Measurements from ENCODE around the gene MRPL52.
"Not testable (repeated sequence)": the region's sequence is repeated elsewhere in the genome, so short reads cannot be mapped to it uniquely, and the experiment has no call there.

The MRPL52 gene

GRCh38 chr14:22792158-22792557 is 37.5 kb upstream of the MRPL52 start:
- DNase-seq (ENCODE audit: extremely low spot score), result no peak
- TF ChIP-seq, protein P1, sequence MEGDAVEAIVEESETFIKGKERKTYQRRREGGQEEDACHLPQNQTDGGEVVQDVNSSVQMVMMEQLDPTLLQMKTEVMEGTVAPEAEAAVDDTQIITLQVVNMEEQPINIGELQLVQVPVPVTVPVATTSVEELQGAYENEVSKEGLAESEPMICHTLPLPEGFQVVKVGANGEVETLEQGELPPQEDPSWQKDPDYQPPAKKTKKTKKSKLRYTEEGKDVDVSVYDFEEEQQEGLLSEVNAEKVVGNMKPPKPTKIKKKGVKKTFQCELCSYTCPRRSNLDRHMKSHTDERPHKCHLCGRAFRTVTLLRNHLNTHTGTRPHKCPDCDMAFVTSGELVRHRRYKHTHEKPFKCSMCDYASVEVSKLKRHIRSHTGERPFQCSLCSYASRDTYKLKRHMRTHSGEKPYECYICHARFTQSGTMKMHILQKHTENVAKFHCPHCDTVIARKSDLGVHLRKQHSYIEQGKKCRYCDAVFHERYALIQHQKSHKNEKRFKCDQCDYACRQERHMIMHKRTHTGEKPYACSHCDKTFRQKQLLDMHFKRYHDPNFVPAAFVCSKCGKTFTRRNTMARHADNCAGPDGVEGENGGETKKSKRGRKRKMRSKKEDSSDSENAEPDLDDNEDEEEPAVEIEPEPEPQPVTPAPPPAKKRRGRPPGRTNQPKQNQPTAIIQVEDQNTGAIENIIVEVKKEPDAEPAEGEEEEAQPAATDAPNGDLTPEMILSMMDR (IDR thresholded peaks at IDR 0.05; ENCODE audit: control extremely low read depth, extremely low read depth, low read depth, missing control alignments), result no peak
- CTCF ChIA-PET, result interaction anchor here (0.6 to 1.7 kb wide), 4 partner anchors 9 to 80 kb away, joined by 3 to 6 read pairs (median 4); no protein-coding TSS in a partner anchor
- POLR2A ChIA-PET, result no interaction called here

DNA sequence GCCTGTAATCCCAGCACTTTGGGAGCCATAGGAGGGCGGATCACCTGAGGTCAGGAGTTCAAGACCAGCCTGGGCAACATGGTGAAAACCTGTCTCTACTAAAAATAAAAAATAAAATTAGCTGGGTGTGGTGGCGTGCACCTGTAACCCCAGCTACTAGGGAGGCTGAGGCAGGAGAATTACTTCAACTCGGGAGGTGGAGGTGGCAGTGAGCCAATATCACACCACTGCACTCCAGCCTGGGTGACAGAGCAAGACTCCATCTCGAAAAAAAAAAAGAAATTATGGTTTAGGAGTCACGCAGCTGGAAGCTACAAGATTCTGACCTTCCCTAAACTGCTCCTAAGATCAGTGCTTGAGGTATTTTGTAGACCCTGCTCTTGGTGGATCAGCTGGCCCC is 36.1 kb upstream of the MRPL52 start:
- not testable (repeated sequence) for DNase-seq (ENCODE audit: extremely low spot score)
- POLR2A ChIA-PET, result interaction anchor here (0.7 kb wide), 1 partner anchor 204 kb away, joined by 3 read pairs; no protein-coding TSS in a partner anchor
- CTCF ChIA-PET, result interaction anchor here (0.7 to 4.5 kb wide), 6 partner anchors 9 to 222 kb away, joined by 3 to 19 read pairs (median 3); no protein-coding TSS in a partner anchor

DNA sequence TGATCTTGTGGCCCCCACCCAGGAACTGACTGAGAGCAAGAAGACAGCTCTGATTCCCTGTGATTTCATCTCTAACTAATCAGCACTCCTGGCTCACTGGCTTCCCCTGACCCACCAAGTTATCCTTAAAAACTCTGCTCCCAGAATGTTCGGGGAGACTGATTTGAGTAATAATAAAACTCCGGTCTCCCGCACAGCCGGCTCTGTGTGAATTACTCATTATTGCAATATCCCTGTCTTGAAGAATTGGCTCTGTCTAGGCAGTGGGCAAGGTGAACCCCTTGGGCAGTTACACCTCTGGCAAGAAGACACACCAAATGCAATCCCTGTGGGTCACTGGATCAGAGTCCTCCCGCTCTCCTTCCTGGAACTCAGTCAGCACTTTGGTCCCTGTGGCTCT is 35.7 kb upstream of the MRPL52 start:
- TF ChIP-seq, protein P1 (IDR thresholded peaks at IDR 0.05; ENCODE audit: control extremely low read depth, extremely low read depth, low read depth, missing control alignments), result no peak
- CTCF ChIA-PET, result interaction anchor here (0.7 to 4.5 kb wide), 7 partner anchors 9 to 223 kb away, joined by 3 to 19 read pairs (median 3); no protein-coding TSS in a partner anchor
- POLR2A ChIA-PET, result no interaction called here

DNA sequence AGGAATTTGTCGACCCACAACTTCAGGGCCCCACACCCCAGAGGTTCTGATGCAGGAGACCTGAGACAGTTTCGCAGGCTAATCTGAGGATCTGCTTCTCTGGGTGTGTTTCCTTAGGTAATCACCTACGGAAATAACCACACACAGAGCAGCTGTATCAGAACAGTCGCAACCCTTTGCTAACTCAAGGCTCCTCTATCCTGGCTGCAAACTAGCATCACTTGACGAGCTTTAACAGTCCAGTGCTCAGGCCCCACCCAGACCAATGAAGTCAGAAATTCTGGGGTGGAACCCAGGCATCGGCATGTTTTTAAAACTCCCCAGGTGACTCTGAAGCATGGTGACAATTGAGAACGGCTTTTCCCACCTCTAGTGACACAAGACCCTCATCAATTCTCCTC is 35.1 kb upstream of the MRPL52 start:
- POLR2A ChIA-PET, result no interaction called here
- CTCF ChIA-PET, result interaction anchor here (1.0 to 4.5 kb wide), 5 partner anchors 8 to 59 kb away, joined by 3 to 19 read pairs (median 6); no protein-coding TSS in a partner anchor
- peak; percentile 62 for DNase-seq (ENCODE audit: extremely low spot score)
- TF ChIP-seq, protein P1 (IDR thresholded peaks at IDR 0.05; ENCODE audit: control extremely low read depth, extremely low read depth, low read depth, missing control alignments), result no peak

More for the DNA sequence above, 35.7 kb upstream of the MRPL52 start:
- DNase-seq (ENCODE audit: extremely low spot score), result no peak

DNA sequence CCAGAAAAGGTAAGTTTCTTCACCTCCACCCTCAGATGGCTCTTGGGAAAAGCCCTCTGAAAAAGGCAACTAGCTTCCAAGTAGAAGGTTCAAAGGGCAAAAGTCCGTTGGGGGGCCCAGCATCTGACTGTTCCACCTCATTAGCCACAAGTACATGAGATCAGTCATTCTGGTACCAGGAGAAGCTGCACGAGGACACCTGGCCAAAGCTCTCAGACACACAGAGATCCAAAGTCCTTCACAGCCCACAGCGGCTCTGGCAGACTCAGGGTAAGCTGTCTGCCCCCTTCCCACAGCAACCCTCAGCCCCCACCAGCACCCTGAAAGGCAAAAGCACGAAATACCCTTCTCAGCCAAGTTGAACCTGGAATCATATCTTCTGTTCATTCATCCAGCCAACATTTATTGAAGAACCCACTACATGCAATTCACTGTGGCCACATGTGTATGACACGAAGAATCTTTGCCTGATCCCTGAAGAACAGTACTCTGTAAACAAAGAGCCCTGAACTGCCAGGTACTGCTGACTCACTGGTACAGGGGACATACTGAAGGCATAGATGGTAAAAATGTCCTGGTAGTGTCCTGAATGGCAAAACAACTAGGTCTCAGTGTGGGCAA is 33.5 kb upstream of the MRPL52 start:
- TF ChIP-seq, protein P1 (IDR thresholded peaks at IDR 0.05; ENCODE audit: control extremely low read depth, extremely low read depth, low read depth, missing control alignments), result no peak
- CTCF ChIA-PET, result interaction anchor here (1.1 to 4.5 kb wide), 13 partner anchors 12 to 226 kb away, joined by 3 to 19 read pairs (median 5); no protein-coding TSS in a partner anchor
- DNase-seq (ENCODE audit: extremely low spot score), result peak; percentile 50
- POLR2A ChIA-PET, result no interaction called here

DNA sequence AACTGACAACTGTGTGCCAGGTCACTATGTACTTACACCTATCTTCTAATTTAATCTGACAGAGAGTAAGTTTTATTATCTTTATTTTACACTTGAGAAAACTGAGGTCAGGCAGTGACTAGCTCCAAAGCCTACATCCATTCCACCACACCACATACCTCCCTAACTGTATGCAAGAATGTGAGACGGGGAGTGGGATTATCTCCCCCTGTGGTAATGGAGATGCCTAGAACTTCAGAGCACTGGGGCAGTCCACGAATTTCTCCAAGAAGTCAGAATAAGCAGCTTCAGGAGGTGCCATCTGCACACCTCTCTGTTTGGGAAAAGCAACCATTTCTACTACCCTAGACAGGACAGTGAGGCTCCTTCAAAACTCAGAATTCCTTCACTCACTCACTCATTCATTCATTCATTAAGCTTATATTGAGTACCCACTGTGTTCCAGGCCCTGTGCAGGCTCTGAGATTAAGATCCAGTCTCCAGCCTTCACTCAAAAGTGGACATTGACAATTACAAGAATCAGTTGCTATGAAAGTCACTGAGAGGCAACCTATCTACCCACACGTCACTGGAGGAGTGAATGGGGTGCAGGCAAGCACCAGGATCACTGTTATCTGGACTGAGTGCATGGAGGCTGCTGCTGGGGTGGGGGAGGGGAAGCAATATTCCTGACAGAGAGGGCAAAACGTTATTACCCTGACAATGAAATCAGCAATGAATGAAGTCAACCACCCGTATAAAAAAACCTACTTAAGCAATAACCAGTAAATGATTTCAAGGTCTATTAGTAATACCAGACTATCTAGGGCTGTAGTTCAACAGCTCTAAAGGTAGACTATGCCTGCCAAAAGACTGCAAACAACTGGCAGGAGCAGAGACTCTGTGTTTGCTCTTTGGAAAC is 32.4 kb upstream of the MRPL52 start:
- ChIA-PET CTCF (interaction anchor here (0.7 to 4.5 kb wide), 10 partner anchors 11 to 227 kb away, joined by 3 to 19 read pairs (median 6); no protein-coding TSS in a partner anchor), POLR2A (interaction anchor here (0.6 kb wide), 1 partner anchor 12 kb away, joined by 3 read pairs; no protein-coding TSS in a partner anchor)
- TF ChIP-seq, protein P1 (IDR thresholded peaks at IDR 0.05; ENCODE audit: control extremely low read depth, extremely low read depth, low read depth, missing control alignments), result no peak
- no peak for DNase-seq (ENCODE audit: extremely low spot score)
